GM19463 (cell line): ENCODE results near the gene TENM4.

Experiments used
- ATAC-seq: cut with Tn5 transposase; IDR thresholded peaks from one replicate; pipeline ENCODE4 v1.9.1; 2021; ENCODE audit warnings: mild to moderate bottlenecking, moderate library complexity; ENCODE audit not compliant: unreplicated experiment

Gene TENM4

DNA sequence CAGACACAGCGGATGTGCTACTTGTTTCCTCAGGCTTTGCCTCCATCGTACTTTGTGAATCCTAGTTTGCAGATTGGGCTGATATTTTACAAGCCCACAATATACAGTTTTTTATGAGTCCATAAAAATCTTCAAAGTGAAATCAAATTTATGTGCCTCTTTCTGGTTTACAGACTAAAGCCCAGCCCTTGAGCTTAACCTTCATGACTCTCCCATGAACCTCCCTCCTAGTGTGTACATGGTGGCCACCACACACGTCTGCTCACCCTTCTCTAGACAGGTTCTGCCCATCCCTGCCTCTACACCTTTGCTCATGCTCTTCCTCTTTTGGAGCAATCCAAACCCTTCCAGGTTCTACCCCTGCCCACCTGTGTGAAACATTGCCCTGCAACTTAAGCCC lies 129.4 kb downstream of the TENM4 start:
- ATAC-seq: no peak

DNA sequence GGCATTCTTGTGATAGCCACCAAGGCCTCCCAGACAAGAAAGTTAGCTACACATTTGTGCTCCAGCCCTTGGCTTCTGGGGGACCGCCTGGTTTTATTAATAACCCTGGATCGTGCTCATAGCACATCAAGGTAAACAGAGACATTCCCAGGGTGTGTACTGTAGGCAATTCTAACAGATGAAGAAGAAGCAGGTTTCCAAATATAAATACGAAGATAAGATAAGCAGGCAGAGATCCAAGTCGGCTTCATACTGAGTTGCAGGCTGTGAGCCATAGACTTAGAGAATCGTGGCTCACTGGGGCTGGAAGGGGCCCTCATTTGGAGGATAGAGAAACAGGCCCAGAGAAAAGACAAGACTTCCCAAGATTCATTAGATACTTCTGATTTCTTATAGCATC lies 131.4 kb downstream of the TENM4 start:
- no peak for ATAC-seq

DNA sequence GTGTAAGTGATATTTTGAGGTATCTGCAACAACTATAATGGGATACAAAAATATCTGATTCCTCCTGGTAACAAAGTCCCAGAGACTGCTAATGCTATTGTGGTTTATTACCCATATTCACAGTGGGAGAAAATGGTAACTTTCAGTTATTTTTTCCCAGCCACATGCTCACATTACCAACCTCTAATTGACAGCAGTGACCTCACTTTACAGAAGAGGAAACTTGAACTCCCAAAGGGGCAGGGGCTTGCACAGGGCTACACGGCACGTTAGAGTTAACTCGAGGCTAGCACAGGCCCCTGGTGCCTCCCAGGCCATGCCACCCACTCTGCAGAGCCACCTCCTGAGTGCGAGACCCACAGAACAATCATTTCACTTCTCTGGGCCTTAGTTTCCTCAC lies 132.4 kb downstream of the TENM4 start:
- ATAC-seq: no peak

DNA sequence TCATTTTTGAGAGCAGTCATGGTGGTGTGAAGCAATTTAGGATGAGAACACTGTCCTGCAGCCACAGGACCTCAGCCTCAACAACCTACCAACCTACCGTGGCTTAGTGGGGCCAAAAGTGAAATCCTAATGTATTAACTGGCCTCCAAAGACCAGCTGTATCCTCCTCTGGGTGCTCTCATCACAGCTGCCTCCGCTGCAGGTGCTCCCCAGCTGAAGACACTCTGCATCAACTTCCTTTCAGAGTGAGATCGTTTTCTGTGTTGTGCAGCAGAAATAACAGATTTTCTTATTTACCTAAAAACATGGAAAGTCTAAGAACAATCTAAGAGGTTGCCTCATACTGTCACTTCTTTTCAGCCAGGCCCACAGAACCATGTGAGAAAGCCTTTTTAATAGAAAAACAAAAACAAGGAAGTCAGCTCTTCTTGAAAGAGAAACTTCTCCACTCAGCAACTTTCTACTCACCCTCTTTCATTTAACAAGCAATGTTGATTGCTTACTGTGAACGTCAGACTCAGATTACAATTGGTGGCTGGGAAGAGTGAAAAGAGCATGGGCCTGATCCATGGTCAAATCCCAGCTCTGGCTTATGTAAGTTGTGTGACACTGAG lies 136.1 kb downstream of the TENM4 start:
- no peak for ATAC-seq

DNA sequence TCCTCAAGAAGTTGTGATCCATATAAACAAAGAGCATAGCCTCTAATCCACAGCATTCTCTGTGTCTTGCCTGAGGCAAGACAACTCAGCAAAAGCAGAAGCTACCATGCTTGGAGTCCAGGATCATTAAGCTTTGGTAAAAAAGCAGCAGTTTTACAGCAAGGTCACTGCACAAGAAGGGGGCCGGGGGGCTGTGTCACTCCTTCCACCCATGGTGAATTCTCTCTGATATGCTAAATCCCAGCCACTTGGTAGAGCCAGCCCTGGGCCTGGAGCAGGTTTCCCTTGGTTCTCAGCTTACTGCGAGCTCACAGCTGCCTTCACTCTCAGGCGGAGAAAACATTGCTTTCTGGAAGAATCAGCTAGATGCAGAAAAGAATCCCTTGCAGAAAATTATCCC lies 144.7 kb downstream of the TENM4 start:
- ATAC-seq: no peak

DNA sequence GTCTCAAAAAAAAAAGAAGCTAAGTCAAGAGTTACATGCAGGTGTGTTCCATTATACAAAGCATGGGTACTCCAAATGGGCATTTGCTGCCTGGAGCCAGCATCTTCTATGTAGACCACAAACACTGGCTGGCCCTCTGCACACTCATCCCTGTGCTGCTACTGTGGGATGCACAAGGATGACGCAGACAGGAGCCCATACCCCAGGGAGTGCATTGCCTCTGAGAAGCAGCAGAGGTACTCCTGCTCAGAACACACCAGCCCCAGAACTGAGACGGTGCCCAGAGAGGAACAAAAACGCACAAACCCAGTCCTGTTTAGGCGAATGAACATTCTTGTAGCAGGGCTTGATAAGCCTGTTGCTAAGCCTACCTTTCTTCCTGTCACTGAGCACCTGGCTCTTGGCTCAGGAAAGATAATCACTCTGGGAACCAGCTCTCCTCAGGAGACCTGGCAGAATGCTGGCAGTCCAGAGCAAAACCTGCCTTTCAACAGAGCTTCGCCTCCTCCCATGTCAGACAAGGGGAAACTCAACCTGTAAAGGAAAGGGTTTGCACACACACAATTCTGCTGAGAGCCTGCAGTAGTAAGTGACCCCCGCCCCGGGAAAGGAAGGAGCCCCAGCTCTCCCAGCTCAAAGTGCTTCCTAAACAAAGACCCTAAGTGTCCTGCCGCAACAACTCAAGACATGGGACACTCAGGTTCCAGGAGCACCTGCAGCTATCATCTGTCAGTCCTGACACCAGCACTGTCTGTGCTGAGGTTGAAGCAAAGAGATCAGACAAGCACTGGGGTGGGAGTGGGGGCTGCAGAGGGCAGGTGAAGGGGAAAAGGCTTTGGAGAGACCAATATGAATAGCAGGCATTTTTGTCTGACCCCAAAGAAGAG lies 145.7 kb downstream of the TENM4 start:
- ATAC-seq: no peak

DNA sequence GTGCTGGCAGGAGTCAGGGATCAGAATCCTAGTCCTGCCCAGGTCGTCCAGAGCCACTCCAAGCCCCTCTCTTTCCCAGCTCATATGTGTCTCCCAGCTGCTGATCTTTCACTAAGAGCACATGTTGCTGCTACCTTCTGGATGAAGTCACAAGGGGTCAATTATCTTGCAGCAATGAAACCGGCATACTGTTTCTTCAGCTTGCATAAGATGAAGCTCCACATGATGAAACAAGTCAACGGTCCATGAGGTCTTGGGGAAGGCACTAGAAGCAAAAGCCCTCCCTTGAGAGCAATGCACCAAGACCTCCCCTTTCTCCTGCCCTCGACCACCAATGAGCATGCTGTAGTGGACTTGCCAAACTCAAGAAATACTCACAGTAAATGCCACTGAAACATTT lies 148.9 kb downstream of the TENM4 start:
- no peak for ATAC-seq

DNA sequence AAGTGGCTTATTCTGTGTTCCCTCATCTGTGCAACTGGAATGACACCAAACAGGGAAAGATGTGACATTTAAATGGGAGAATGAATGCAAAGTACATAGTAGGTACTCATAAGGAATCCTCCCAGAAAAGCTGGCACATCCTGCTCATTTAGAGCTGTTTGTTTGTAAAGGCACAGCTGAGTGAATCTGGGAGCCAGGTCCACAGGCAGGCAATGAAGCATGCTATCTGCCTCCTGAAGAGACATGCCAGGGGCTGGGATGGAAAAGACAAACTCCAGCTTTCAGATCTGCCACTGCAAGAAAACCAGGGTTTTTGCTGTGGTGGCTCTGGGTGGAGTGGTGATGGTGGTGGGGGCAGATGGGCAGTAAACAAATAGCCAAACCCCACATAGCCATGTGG lies 150.1 kb downstream of the TENM4 start:
- no peak for ATAC-seq

DNA sequence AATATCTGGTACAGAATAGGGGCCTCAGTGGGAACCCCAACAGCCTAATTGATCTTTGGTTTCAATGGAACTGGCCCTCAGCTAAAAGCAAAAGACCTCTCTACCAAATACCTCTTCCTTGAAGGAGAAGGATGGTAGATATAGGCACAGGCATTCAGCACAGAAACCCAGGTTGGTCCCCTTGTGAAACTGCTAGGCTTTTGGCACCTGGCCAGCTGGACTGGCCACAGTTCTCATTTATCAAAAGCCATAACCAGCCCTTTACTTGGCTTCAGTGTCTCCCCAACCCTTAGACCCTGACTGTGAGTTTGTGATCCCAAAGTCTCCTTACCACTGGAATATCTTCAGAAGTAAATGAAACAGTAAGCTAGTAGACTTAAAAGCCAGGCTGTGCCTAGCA lies 152.9 kb downstream of the TENM4 start:
- no peak for ATAC-seq

DNA sequence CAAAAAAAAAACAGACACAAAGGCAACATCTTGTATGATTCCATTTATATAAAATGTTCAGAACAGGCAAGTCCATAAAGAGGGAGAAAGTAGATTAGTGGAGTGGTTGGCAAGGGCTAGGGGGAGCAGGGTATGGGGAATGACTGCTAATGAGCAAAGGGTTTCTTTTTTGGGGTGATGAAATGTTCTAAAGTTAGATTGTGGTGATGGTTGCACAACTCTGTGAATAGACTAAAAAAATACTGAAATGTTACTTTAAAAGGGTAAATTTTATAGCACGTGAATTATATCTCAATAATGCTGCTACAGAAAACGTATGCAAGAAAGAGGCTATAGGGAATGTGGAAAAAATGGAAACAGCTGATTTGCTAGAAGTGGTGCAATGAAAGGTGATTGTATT lies 155.1 kb downstream of the TENM4 start:
- no peak for ATAC-seq

DNA sequence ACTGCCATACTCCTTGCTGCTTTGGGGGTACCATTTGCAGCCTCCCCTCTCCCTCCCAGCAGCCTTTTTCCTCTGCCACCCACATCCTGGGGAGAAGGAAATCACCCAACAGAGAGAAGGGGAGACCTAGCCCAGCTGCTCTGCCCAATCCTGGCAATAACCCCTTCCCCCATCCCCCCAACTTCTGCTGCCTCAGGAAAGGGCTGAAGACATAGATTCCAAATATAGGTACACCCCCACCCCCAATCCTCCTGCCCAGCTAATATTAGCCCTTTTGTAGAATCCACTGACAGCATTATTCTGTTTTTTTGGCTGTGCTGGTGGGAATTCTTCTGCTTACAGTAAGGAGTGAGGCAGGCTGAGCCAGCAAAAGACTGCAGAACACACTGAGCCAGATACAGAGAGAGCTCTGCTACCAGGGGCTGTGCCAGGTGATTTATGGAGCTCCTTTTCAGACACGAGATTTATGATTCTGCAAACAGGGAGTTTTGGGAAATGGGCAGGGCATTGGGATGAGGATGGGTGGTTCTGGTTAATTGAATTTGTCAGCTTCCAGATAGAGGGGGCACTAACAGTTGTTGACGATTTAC lies 164.0 kb downstream of the TENM4 start:
- ATAC-seq: no peak

DNA sequence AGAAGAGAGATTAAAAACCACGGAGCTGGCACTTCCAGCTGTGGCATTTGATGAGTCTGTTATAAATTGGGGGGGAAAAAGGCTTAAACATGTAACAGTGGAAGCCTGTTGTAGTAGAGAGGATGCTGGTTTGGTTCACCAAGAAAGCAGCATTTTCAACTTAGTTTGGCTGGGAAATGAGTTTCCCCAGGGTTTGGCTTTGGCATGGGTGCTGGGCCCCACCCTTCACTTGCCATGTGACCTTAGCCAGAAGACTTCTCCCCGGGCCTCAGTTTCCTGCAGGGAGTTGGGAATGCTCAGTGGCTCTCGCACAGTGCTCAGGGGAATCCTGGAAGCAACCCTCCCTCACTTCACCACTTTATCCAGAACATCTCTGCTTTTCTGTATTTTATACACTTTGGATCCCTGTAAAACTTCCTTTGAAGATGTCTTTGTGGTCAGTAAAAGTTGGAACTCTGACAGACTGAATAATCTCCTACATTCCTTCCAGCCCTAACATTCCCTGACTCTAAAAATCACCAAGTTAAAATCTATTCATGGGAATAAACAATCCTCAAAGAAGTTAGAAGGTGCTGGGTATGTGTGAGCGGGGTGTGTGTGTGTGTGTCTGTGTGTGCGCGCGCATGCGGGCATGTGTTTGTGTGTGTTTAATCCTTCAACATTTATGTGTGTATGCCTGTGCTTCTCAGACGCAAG lies 166.0 kb downstream of the TENM4 start:
- ATAC-seq: no peak

DNA sequence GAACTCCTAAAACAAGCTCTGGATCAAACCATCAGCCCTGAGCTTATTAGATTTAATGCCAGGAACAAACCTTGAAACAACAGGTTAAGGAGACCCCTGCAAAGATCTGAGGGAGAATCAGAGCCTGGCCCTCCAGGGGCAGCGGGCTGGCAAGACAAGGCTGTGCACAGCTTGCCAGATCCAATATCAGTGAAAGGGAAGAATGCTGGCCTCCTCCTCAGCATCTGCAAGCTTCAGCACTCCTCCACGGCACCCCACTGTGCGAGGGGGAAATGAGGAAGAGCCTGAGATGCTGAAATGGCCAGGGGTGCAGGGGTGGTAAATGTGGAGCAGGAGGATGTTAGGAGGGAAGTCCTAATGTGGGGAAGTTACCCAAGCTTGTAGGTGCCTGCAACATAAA lies 167.0 kb downstream of the TENM4 start:
- ATAC-seq: no peak

DNA sequence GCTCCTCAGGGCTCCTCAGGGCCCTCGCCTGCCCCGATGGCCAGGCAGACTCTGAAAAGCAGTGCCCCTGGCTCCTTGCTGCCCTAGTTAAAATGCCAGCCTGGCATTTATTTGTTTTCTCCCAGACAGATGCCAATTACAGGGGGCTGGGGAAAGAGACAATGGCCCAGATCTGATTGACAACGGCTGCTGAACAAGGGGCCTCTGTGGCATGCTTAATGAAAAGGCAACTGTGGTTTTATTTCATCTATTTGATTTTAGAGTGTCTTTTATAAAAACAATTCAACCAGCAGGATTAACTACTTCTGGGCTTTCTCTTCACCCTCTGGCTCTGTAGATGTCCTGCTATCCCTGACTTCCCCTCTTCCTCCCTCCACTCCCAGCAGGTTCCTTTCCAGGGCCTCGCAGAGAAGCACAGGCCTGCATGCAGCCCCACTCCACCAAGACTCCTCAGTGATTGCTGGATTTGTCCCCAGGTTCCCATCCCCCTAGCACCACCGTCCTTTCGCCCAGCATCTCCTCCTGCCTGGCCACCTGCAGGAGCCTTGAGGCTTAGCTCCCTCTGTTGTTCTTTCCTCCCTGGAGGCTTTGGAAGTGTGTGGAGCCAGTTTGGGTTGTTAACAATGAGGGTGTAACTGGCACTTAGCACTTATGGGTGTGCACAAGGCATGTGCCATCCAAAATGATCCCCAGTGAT lies 171.1 kb downstream of the TENM4 start:
- ATAC-seq: no peak

DNA sequence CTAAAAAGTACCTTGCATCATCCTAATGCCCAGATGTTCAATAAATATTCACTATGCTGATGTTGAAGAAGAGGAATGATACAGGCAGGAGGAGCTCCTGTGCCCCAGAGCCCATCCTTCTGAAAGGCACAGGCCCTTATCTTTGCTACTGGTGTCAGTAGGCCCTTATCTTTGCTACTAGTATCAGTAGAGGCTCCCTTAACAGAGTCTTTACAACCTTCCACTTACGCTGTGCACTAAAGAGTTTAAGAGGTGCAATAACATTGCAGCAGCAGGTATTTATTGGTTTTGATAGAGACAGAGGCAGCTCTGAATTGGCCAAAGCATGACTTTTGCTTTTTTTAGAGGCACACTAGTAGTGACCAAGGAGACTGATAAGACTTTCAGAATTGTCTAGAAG lies 174.4 kb downstream of the TENM4 start:
- no peak for ATAC-seq

DNA sequence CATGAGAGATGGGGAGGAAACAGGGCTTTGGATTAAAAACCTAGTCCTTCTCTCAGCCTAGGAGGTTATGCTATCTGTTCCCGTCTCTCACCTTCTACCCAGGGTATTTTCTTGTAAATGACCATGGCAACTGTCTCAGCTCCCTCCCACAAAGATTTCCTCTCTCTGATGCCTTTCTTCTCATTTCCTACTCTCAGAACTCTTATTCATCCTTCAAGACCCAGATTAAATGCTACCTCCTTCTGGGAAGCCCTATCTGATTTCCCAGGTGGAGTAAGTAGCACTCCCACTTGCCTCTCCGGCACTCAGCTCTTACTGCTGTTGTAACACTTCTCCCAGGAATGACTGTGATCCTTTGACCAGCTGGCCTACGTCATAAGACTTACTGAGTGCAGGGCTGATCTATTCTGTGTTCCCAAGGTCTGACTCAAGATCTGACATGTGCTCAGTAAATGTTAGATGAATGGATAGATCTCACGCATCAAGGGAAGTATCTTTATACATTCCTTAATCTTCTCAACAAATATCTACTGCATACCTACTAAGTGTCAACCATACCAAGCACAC lies 175.0 kb downstream of the TENM4 start:
- ATAC-seq: no peak

DNA sequence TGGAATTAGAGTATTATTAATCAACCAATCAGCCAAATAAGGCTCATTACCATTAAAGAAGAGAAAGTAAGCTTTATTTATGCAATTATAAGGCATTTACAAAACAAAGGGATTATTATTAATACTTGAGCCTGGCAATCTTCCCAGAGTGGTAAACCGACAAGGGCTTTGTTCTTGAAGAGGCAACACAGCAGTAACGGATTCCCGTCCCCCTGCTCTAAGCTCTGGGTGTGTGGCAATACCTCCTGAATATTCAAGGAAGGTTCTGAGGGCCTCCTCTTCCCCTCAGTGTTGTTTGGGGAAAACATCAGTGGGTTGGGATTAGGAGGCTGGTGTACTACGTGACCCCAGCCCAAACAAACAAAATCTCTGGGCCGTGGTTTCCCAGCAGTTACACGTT lies 176.5 kb downstream of the TENM4 start:
- ATAC-seq: no peak

DNA sequence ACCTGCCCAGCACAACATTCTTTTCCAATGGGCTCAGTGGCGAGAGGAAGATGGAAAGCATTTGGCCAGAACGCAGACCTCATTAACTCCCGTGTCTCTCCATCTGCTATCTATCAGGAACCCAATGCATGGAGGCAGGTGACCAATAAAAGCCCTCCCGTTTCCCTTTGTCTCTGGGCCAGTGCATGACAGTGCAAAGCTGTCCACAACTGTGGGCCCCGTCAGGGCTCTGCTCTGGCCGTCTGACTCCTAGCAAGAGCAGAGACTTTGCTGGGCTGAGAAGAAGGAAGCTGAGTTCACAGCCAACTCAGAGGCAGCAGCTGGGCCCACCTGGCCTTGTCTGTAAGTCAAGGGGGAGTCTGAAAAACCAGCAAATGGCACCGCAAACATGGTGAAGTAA lies 177.8 kb downstream of the TENM4 start:
- ATAC-seq: no peak

DNA sequence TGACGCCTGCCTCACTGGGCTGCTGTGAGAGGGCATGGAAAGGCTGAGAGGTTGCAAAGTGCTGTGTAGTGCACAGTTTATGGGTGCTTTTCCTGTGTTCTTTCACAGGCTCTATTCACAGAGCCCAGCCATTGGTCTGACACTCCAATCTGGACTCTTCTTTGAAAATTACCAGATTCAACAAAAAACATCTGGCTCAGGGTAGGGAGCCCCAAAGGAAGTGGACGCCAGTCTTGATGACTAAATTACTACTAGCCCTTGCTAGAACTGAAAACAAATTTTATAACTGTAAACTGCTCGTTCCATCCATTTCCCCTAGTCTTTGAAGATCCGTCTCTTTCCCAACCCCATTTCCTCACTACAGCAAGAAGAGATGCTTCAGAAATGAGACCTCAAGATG lies 178.6 kb downstream of the TENM4 start:
- ATAC-seq: no peak

DNA sequence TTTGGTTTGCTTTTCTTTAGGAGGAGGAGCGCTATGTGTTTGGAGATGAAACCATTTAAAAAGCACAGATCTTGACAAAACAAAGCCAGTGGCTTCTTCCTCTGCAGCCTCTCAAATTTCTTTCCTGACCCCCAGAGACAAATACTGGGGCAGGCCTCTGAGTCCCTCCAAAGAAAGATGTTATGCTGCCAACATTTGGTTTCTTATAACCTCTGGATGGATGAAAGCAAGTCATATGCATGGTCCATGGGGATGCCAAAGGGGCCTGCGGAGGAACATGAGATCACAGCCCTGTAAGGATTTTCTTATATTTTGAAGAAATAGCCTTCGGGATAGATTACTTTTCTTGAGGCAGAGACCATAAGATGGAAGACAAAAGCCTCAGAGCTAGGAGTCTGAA lies 179.1 kb downstream of the TENM4 start:
- ATAC-seq: no peak

DNA sequence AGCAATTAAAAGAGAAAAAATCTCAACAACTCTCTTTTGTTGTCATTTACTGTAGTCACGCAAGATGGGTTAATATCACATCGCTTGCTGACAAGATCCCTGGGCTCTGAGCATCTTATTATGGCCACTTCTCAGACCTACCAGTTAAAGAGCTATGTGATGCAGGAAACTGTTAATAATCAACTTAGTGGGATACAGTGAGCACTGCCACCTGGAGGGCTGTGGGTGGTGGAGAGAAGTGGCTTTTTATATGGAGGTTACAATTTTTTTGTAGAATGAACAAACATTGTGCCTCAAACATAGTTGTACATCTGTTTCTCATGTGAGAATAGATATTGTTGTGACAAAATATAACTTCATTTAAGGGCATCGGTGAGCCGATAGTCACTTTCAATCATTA lies 181.0 kb downstream of the TENM4 start:
- ATAC-seq: no peak
